Large intestine (tissue), 3 donors: ENCODE data around the gene CAB39L. TPM values are rescaled to one million over a fixed set of nuclear protein-coding genes. Genes with fewer than 3 reads are reported as not detected.

Experiments
- DNase-seq, 2 donors: peaks; one replicate each; pipeline versions ENCODE4 v3.0.0 to v3.0.0-alpha.2; 2013
- H3K27ac ChIP-seq: one replicate; pipeline ENCODE4 v1.5.1; 2013; ENCODE audit warnings: low read length
- H3K27me3 ChIP-seq: 2 replicates; pipeline ENCODE4 v1.6.1; 2013; ENCODE audit warnings: low read length; ENCODE audit not compliant: control insufficient read depth, insufficient read depth
- H3K36me3 ChIP-seq: 2 replicates; pipeline ENCODE4 v1.6.1; 2013; ENCODE audit warnings: low read length; ENCODE audit not compliant: control insufficient read depth, insufficient read depth
- H3K4me1 ChIP-seq: one replicate; pipeline ENCODE4 v1.6.1; 2013; ENCODE audit warnings: low read length; ENCODE audit not compliant: control insufficient read depth, insufficient read depth
- H3K4me3 ChIP-seq: one replicate; pipeline ENCODE4 v1.5.1; 2013; ENCODE audit warnings: low read length
- H3K9me3 ChIP-seq: one replicate; pipeline ENCODE4 v1.6.1; 2013; ENCODE audit warnings: mild to moderate bottlenecking, low read depth, low read length, moderate library complexity; ENCODE audit not compliant: control insufficient read depth
- WGBS: methylation state at CpG from one replicate; pipeline ENCODE4 v1.1.5; 2013; ENCODE audit warnings: low lambda C conversion rate; ENCODE audit not compliant: insufficient coverage; 5-methylcytosine and 5-hydroxymethylcytosine counted together
- polyA plus RNA-seq: library from polyadenylated mRNA; unstranded; fragments of 120-200 nt; gene quantifications from one replicate; pipeline ENCODE4 v1.2.1, GENCODE V29; 2013

Gene CAB39L
- polyA plus RNA-seq, 1 donor, result 7.8 TPM

GRCh38 chr13:49419276-49419675 lies 24.6 kb downstream of the CAB39L start:
- WGBS, result 100% methylated on average over 1 of the region's 3 CpGs
- no peak overlapping the region for H3K4me3 ChIP-seq

GRCh38 chr13:49418206-49418605 lies 25.7 kb downstream of the CAB39L start:
- DNase-seq, result no peak
- Histone ChIP-seq H3K36me3 (no peaks in the 10 kb centered on the region), H3K4me3 (no peak overlapping the region), H3K27ac (no peak overlapping the region), H3K9me3 (no peaks in the 10 kb centered on the region), H3K4me1 (no peaks in the 10 kb centered on the region), H3K27me3 (no peaks in the 10 kb centered on the region)
- WGBS, result 83% methylated on average over 1 of the region's 1 CpG

More at GRCh38 chr13:49419276-49419675, 24.6 kb downstream of the CAB39L start:
- no peaks in the 10 kb centered on the region for H3K9me3 ChIP-seq
- no peaks in the 10 kb centered on the region for H3K27me3 ChIP-seq
- no peak overlapping the region for H3K27ac ChIP-seq
- no peaks in the 10 kb centered on the region for H3K36me3 ChIP-seq
- H3K4me1 ChIP-seq, result no peaks in the 10 kb centered on the region
- DNase-seq, result no peak

GRCh38 chr13:49417161-49417560 lies 26.7 kb downstream of the CAB39L start:
- 100% methylated on average over 1 of the region's 3 CpGs for WGBS
- Histone ChIP-seq H3K4me1 (no peaks in the 10 kb centered on the region), H3K9me3 (no peaks in the 10 kb centered on the region), H3K27me3 (no peaks in the 10 kb centered on the region), H3K27ac (no peak overlapping the region), H3K36me3 (no peaks in the 10 kb centered on the region), H3K4me3 (no peak overlapping the region)
- no peak for DNase-seq

DNA sequence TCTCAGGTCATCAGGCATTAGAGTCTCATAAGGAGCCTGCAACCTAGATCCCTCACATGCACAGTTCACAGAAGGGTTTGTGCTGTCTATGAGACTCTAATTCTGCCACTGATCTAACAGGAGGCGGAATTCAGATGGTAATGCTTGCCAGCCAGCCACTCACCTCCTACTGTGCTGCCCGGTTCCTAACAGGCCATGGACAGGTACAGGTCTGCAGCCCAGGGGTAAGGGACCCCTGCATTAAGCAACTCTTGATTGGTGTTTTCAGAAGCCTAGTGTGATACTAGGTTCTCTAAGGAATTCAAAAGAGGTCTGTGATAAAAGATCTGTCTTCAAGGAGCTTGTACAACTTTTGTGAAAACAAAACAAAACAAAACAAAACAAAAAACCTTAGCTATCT lies 31.1 kb downstream of the CAB39L start:
- no peak for DNase-seq
- Histone ChIP-seq H3K27me3 (no peaks in the 10 kb centered on the region), H3K4me1 (no peaks in the 10 kb centered on the region), H3K36me3 (no peaks in the 10 kb centered on the region), H3K9me3 (no peaks in the 10 kb centered on the region), H3K4me3 (no peak overlapping the region), H3K27ac (no peak overlapping the region)
- 80% methylated on average over 1 of the region's 2 CpGs for WGBS

DNA sequence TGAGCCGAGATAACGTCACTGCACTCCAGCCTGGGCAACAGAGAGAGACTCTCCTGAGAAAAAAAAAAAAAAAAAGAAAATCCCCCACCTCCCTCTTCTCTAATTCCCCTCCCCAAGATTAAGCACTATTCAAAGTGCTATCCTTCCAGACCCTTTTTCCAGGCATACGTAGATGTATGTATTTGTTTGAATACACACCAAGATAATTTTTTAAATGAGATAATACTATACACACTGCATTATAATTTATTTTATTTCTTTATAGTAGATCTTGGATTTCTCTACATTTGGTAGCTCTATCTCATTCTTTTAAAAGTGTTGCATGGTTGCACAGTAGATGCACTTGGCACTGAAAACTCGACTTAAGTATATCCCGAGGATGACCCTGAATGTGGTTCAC lies 32.5 kb downstream of the CAB39L start:
- Histone ChIP-seq H3K27ac (no peak overlapping the region), H3K9me3 (peaks cover 4% of the 10 kb centered on the region), H3K27me3 (no peaks in the 10 kb centered on the region), H3K4me3 (no peak overlapping the region), H3K4me1 (no peaks in the 10 kb centered on the region), H3K36me3 (no peaks in the 10 kb centered on the region)
- 100% methylated on average over 1 of the region's 5 CpGs for WGBS
- DNase-seq, result no peak

- Histone ChIP-seq H3K9me3 (peaks cover 8% of the 10 kb centered on the region), H3K27ac (no peak overlapping the region), H3K4me1 (no peaks in the 10 kb centered on the region), H3K4me3 (no peak overlapping the region), H3K27me3 (no peaks in the 10 kb centered on the region), H3K36me3 (no peaks in the 10 kb centered on the region)
- DNase-seq, result no peak
These were observed 33.4 kb downstream of the CAB39L start for GRCh38 chr13:49410477-49410876.

DNA sequence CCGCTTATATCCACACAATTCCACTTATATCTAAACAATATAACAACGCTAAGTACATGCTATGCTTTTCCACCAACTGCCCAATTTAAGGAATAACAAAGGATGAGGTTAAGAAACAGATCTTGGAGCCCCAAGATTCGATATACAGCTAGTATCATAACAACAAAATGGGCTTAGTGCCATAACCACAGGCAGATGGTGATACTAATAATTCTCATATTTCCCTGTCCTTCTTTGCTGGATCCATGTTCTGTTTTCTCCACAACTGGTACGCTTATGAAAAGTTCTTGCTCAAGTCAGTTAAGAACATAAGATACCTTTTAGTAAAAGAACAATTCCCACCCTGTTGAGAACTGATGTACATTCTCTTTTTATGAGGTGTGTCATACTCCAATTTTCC lies 33.9 kb downstream of the CAB39L start:
- DNase-seq, result no peak
- Histone ChIP-seq H3K9me3 (peaks cover 11% of the 10 kb centered on the region), H3K27ac (no peak overlapping the region), H3K36me3 (no peaks in the 10 kb centered on the region), H3K27me3 (no peaks in the 10 kb centered on the region), H3K4me3 (no peak overlapping the region), H3K4me1 (no peaks in the 10 kb centered on the region)
- 80% methylated on average over 1 of the region's 4 CpGs for WGBS

GRCh38 chr13:49409008-49409407 lies 34.9 kb downstream of the CAB39L start:
- no peaks in the 10 kb centered on the region for H3K4me1 ChIP-seq
- H3K36me3 ChIP-seq, result no peaks in the 10 kb centered on the region
- H3K27me3 ChIP-seq, result no peaks in the 10 kb centered on the region
- no peak overlapping the region for H3K4me3 ChIP-seq
- WGBS, result 40% methylated on average over 1 of the region's 3 CpGs
- peaks cover 15% of the 10 kb centered on the region for H3K9me3 ChIP-seq
- H3K27ac ChIP-seq, result no peak overlapping the region
- DNase-seq, result no peak

GRCh38 chr13:49407936-49408335 lies 35.9 kb downstream of the CAB39L start:
- H3K27ac ChIP-seq, result no peak overlapping the region

GRCh38 chr13:49407068-49407467 lies 36.8 kb downstream of the CAB39L start:
- Histone ChIP-seq H3K4me3 (no peak overlapping the region), H3K9me3 (peaks cover 18% of the 10 kb centered on the region), H3K27me3 (no peaks in the 10 kb centered on the region), H3K36me3 (no peaks in the 10 kb centered on the region), H3K4me1 (no peaks in the 10 kb centered on the region), H3K27ac (no peak overlapping the region)
- DNase-seq, result no peak
- 100% methylated on average over 1 of the region's 1 CpG for WGBS

More at GRCh38 chr13:49407936-49408335, 35.9 kb downstream of the CAB39L start:
- no peak for DNase-seq
- H3K36me3 ChIP-seq, result no peaks in the 10 kb centered on the region
- no peaks in the 10 kb centered on the region for H3K4me1 ChIP-seq
- H3K4me3 ChIP-seq, result no peak overlapping the region
- WGBS, result 100% methylated on average over 4 of the region's 4 CpGs
- no peaks in the 10 kb centered on the region for H3K27me3 ChIP-seq
- H3K9me3 ChIP-seq, result peaks cover 18% of the 10 kb centered on the region

GRCh38 chr13:49404703-49405020 lies 39.2 kb downstream of the CAB39L start:
- WGBS, result no CpG with 5 or more reads among the region's 1 CpG
- Histone ChIP-seq H3K27me3 (no peaks in the 10 kb centered on the region), H3K36me3 (no peaks in the 10 kb centered on the region), H3K9me3 (peaks cover 18% of the 10 kb centered on the region), H3K4me3 (no peak overlapping the region), H3K27ac (no peak overlapping the region), H3K4me1 (peaks cover 5% of the 10 kb centered on the region)
- DNase-seq, result no peak
